Liver (tissue), 3 donors: ENCODE results near the gene CYB5A.

ENCODE experiments used
- CTCF ChIP-seq: fragments of 150-350 bp; IDR thresholded peaks from 2 replicates; pipeline ENCODE4 v1.5.1; 2017; ENCODE audit warnings: improper control_type of control experiment, low read depth, low read length; ENCODE audit not compliant: missing input control
- FOXA1 ChIP-seq: IDR thresholded peaks from 2 replicates; pipeline ENCODE4 v1.6.1; 2016; ENCODE audit warnings: antibody characterized with exemption
- GABPA ChIP-seq, 2 donors: IDR thresholded peaks in 1 of 2; conservative IDR thresholded peaks in 1 of 2; 2 replicates each; pipeline ENCODE4 v1.6.1; 2016; ENCODE audit warnings: antibody characterized with exemption in 2 of 2, mild to moderate bottlenecking in 1 of 2, moderate library complexity in 1 of 2
- JUND ChIP-seq, 2 donors: IDR thresholded peaks; 2 replicates each; pipeline ENCODE4 v1.6.1; 2016; ENCODE audit warnings: antibody characterized with exemption in 2 of 2
- MAX ChIP-seq: IDR thresholded peaks from 2 replicates; pipeline ENCODE4 v1.6.1; 2016; ENCODE audit warnings: antibody characterized with exemption
- RAD21 ChIP-seq, 2 donors: IDR thresholded peaks; 2 replicates each; pipeline ENCODE4 v1.6.1; 2016; ENCODE audit warnings: antibody characterized with exemption in 2 of 2, mild to moderate bottlenecking in 2 of 2
- REST ChIP-seq: IDR thresholded peaks from 2 replicates; pipeline ENCODE4 v1.6.1; 2016; ENCODE audit warnings: antibody characterized with exemption, mild to moderate bottlenecking
- SP1 ChIP-seq: IDR thresholded peaks from 2 replicates; pipeline ENCODE4 v1.6.1; 2018; ENCODE audit warnings: antibody characterized with exemption, mild to moderate bottlenecking
- YY1 ChIP-seq: IDR thresholded peaks from 2 replicates; pipeline ENCODE4 v1.6.1; 2016; ENCODE audit warnings: antibody characterized with exemption, mild to moderate bottlenecking
- donor health status: healthy.
- donor health status: healthy.

GRCh38 chr18:74241426-74241825 is 50.3 kb downstream of the CYB5A start:
- TF ChIP-seq CTCF = no peak
- no peak for TF ChIP-seq YY1
- no peak for TF ChIP-seq RAD21 (IDR thresholded peaks at IDR 0.05)
- TF ChIP-seq REST = no peak
- TF ChIP-seq SP1 = no peak
- no peak for TF ChIP-seq FOXA1
- no peak for TF ChIP-seq MAX
- no peak for TF ChIP-seq JUND (IDR thresholded peaks at IDR 0.05)
- TF ChIP-seq GABPA (IDR thresholded peaks at IDR 0.05 in 1 of 2, conservative IDR thresholded peaks at IDR 0.05 in 1 of 2) = no peak
